ENCODE results near the gene FAM24B.
"Not testable (repeated sequence)": the region's sequence is repeated elsewhere in the genome, so short reads cannot be mapped to it uniquely, and the experiment has no call there.

Gene FAM24B

DNA sequence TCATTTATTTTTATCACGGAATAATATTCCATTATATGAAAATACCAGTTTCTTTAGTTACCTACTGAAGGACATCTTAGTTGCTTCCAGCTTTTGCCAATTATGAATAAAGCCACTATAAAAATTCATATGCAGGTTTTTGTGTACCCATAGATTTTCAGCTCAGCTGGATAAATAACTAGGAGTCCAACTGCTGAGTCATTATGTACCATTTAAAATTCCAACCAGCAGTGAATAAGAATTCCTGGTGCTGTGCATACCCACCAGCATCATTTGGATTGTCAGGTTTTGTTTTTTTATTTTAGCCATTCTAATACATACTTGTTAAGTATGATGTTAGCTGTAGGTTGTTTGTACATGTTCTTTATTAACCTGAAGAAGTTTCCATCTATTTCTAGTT lies 14.5 kb downstream of the FAM24B start:
- no peak for TF ChIP-seq CTCF (IDR thresholded peaks at IDR 0.05; ENCODE audit: low read depth, low read length)
- H3K4me3 ChIP-seq (replicated peaks in 1 of 2; ENCODE audit: low read depth in 2 of 2, low read length in 2 of 2), result no peak overlapping the region

GRCh38 chr10:122864194-122864592 lies 15.2 kb downstream of the FAM24B start:
- no peak for TF ChIP-seq CTCF (IDR thresholded peaks at IDR 0.05; ENCODE audit: low read depth, low read length)
- peak in 1 of 2 donors; percentile 53 for DNase-seq (ENCODE audit: low read depth in 2 of 2)
- no peak overlapping the region for H3K4me3 ChIP-seq (replicated peaks in 1 of 2; ENCODE audit: low read depth in 2 of 2, low read length in 2 of 2)

More for the DNA sequence above, 14.5 kb downstream of the FAM24B start:
- peak; percentile 45 to 74 for DNase-seq (ENCODE audit: low read depth in 2 of 2)

DNA sequence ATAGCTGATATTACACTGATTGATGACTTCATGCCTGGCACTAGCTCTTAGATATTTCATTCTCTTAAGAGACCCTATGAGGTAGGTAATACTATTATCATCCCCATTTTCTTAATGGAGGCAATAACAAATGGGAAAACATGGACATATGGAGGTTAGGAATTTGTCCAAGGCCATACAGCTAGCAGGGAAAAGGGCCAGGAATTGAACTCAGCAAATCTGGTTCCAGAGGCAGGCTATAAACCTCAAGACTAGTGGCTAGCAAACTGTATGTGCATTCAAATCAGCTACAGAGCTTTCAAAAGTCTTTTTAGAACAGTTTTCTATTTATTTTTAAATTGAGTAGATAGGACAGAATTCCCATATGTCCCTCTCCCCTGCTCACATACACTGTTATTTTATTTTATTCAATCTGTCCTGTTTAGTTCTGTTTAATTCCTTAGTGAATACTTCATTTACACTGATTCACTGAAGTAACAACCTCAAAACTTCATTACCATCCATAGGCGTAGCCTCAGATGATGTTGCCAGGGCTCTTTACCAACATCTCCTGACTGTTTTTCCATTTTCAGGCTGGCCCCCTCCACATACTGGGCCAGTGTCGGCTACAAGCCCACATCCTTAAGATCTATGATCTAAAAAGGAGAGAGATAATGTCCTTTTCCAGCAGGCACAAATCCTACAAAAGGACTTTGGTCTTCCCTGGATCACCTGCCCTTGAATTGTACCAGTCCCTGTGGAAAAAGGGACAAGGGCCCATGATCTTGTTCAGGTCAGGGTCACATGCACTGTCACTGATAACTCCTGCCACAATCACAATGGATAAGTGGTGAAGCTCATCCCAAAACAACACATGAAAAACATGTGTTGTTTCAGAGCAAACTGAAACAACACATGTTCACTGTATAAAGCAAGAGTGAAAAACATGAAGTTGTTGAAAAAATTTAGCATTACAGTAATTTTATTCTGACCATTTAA lies 15.9 kb downstream of the FAM24B start:
- TF ChIP-seq CTCF (IDR thresholded peaks at IDR 0.05; ENCODE audit: low read depth, low read length), result no peak
- no peak for DNase-seq (ENCODE audit: low read depth in 2 of 2)

GRCh38 chr10:122861711-122862161 lies 17.6 kb downstream of the FAM24B start:
- no peak overlapping the region for H3K4me3 ChIP-seq (replicated peaks in 1 of 2; ENCODE audit: low read depth in 2 of 2, low read length in 2 of 2)
- DNase-seq (ENCODE audit: low read depth in 2 of 2), result peak; percentile 59 to 86
- no peak for TF ChIP-seq CTCF (IDR thresholded peaks at IDR 0.05; ENCODE audit: low read depth, low read length)

More for the DNA sequence above, 15.9 kb downstream of the FAM24B start:
- H3K4me3 ChIP-seq (replicated peaks in 1 of 2; ENCODE audit: low read depth in 2 of 2, low read length in 2 of 2), result no peak overlapping the region

DNA sequence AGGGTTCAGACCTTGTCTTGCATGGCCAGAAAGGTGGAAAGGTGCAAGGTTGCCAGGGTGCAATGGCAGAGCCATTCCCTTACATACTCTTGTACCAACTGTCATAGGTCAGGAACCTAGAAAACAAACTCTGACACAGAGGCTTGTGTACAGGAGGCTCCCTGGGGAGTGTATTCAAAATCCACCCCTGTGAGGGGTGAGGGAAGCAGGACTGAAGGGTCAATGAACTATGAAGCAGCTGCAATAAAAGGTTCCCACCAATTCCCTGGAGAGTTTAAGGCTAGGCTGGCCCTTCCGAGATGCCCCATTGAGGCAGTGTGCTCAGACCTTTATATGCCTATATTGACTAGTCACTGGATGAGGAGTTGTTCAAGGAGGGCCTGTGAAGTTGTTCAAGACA lies 19.9 kb downstream of the FAM24B start:
- DNase-seq (ENCODE audit: low read depth in 2 of 2), result no peak
- TF ChIP-seq CTCF (IDR thresholded peaks at IDR 0.05; ENCODE audit: low read depth, low read length), result no peak
- no peak overlapping the region for H3K4me3 ChIP-seq (replicated peaks in 1 of 2; ENCODE audit: low read depth in 2 of 2, low read length in 2 of 2)

DNA sequence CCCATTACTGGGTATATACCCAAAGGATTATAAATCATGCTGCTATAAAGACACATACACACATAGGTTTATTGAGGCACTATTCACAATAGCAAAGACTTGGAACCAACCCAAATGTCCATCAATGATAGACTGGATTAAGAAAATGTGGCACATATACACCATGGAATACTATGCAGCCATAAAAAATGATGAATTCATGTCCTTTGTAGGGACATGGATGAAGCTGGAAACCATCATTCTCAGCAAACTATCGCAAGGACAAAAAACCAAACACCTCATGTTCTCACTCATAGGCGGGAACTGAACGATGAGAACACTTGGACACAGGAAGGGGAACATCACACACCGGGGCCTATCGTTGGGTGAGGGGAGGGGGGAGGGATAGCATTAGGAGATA lies 21.3 kb downstream of the FAM24B start:
- DNase-seq (ENCODE audit: low read depth in 2 of 2); H3K4me3 ChIP-seq (replicated peaks in 1 of 2; ENCODE audit: low read depth in 2 of 2, low read length in 2 of 2): not testable (repeated sequence)

GRCh38 chr10:122856902-122857301 lies 22.5 kb downstream of the FAM24B start:
- no peak for TF ChIP-seq CTCF (IDR thresholded peaks at IDR 0.05; ENCODE audit: low read depth, low read length)
- no peak for DNase-seq (ENCODE audit: low read depth in 2 of 2)
- H3K4me3 ChIP-seq (replicated peaks in 1 of 2; ENCODE audit: low read depth in 2 of 2, low read length in 2 of 2), result no peak overlapping the region

All from cardiac fibroblast (primary cell).